HCT116 (cell line): Measurements from ENCODE around the gene ANAPC1. TPM values are rescaled to one million over a fixed set of nuclear protein-coding genes. Genes with fewer than 3 reads are reported as not detected.
"Not testable (repeated sequence)": the region's sequence is repeated elsewhere in the genome, so short reads cannot be mapped to it uniquely, and the experiment has no call there.

Experiments
- ATAC-seq: fragments of 200-7000 bp; cut with Tn5 transposase; 2 replicates; pipeline ENCODE4 v1.9.1; 2020; ENCODE audit warnings: mild to moderate bottlenecking, moderate library complexity
- BruUV-seq: library from RNA; stranded (reverse); fragments of 400-500 nt; replicated peaks from 2 replicates; lab custom pipeline; 2021; lab: Mats Ljungman, UMichigan
- CTCF ChIA-PET: fragments of 300-600 bp; sonication (Branson Sonifier 250); formaldehyde crosslinking; loops from one replicate; lab custom pipeline; 2021; ENCODE audit warnings: antibody characterized with exemption; lab: Charles Lee
- POLR2A ChIA-PET: fragments of 300-600, 350-600 bp; sonication (Branson Sonifier 250); formaldehyde crosslinking; loops from one replicate; lab custom pipeline; 2021; ENCODE audit warnings: antibody characterized with exemption; lab: Charles Lee
- RAD21 ChIA-PET, 2 experiments: fragments of 300-600 bp; sonication (Branson Sonifier 250); formaldehyde crosslinking; loops; one replicate each; lab custom pipeline; 2023; ENCODE audit warnings: low total read pairs in 2 of 2; ENCODE audit not compliant: uncharacterized antibody in 2 of 2, unreplicated experiment in 2 of 2, low non-redundant PET in 1 of 2; lab: Charles Lee
- DNase-seq: peaks from one replicate; pipeline ENCODE4 v3.0.0-alpha.2; 2010; ENCODE audit warnings: low read depth, low spot score
- H2AFZ ChIP-seq: fragments of 200-600 bp; shearing (Covaris generic), sonication (generic); 2 replicates; pipeline ENCODE4 v1.6.1; 2017; ENCODE audit warnings: low read depth, mixed run types, mixed read lengths, antibody characterized with exemption, low read length; ENCODE audit not compliant: poor library complexity, severe bottlenecking
- H3K27ac ChIP-seq: 2 replicates; pipeline ENCODE4 v1.5.1; 2012; ENCODE audit warnings: low read depth, low read length
- H3K27me3 ChIP-seq: fragments of 200-600 bp; sonication (generic); 2 replicates; pipeline ENCODE4 v1.6.1; 2016; ENCODE audit warnings: mixed run types, low read length, mixed read lengths; ENCODE audit not compliant: insufficient read depth
- H3K36me3 ChIP-seq, 2 experiments: fragments of 200-500 bp in 1 of 2; fragments of 200-600 bp in 1 of 2; sonication (Bioruptor generic) in 1 of 2; sonication (generic) in 1 of 2; 2 replicates each; pipeline versions ENCODE4 v1.5.1 to v1.6.1; 2014 to 2016; ENCODE audit warnings: low read length in 2 of 2, inconsistent platforms in 1 of 2, mixed read lengths in 1 of 2, mixed run types in 1 of 2; ENCODE audit not compliant: insufficient read depth in 2 of 2, control insufficient read depth in 1 of 2
- H3K4me1 ChIP-seq, 2 experiments: fragments of 200-600 bp in 1 of 2; sonication (generic) in 1 of 2; 2 replicates each; pipeline versions ENCODE4 v1.5.1 to v1.6.1; 2012 to 2017; ENCODE audit warnings: low read length in 2 of 2, inconsistent platforms in 1 of 2, mild to moderate bottlenecking in 1 of 2, mixed read lengths in 1 of 2, mixed run types in 1 of 2, moderate library complexity in 1 of 2; ENCODE audit not compliant: insufficient read depth in 2 of 2, control insufficient read depth in 1 of 2
- H3K4me2 ChIP-seq: fragments of 200-600 bp; sonication (generic); 2 replicates; pipeline ENCODE4 v1.6.1; 2017; ENCODE audit warnings: mixed run types, low read length, mixed read lengths
- H3K4me3 ChIP-seq, 2 experiments: fragments of 200-600 bp in 1 of 2; sonication (generic) in 1 of 2; replicated peaks in 1 of 2; 2 replicates each; pipeline ENCODE4 v1.5.1; 2011 to 2016; ENCODE audit warnings: low read length in 2 of 2, control low read depth in 1 of 2, low read depth in 1 of 2, mild to moderate bottlenecking in 1 of 2, mixed read lengths in 1 of 2, mixed run types in 1 of 2
- H3K79me2 ChIP-seq: fragments of 200-600 bp; sonication (generic); 2 replicates; pipeline ENCODE4 v1.6.1; 2017; ENCODE audit warnings: mild to moderate bottlenecking, mixed run types, low read length, moderate library complexity, mixed read lengths; ENCODE audit not compliant: insufficient read depth
- H3K9ac ChIP-seq: fragments of 200-600 bp; sonication (generic); 2 replicates; pipeline ENCODE4 v1.6.1; 2016; ENCODE audit warnings: low read length, mixed read lengths
- H3K9me2 ChIP-seq: fragments of 200-600 bp; sonication (generic), shearing (Covaris generic); 2 replicates; pipeline ENCODE4 v1.6.1; 2017; ENCODE audit warnings: mixed run types, mild to moderate bottlenecking, moderate library complexity; ENCODE audit not compliant: insufficient read depth
- H3K9me3 ChIP-seq, 2 experiments: fragments of 200-500 bp in 1 of 2; fragments of 200-600 bp in 1 of 2; sonication (Bioruptor generic) in 1 of 2; sonication (generic) in 1 of 2; 2 replicates each; pipeline ENCODE4 v1.6.1; 2014 to 2017; ENCODE audit warnings: low read length in 2 of 2, mixed read lengths in 2 of 2, inconsistent platforms in 1 of 2, low read depth in 1 of 2, mild to moderate bottlenecking in 1 of 2, mixed run types in 1 of 2, moderate library complexity in 1 of 2; ENCODE audit not compliant: control insufficient read depth in 1 of 2, insufficient read depth in 1 of 2
- H4K20me1 ChIP-seq: fragments of 200-600 bp; sonication (generic), shearing (Covaris generic); 2 replicates; pipeline ENCODE4 v1.6.1; 2017; ENCODE audit warnings: mixed run types, mild to moderate bottlenecking, moderate library complexity; ENCODE audit not compliant: insufficient read depth
- CBX3 ChIP-seq: IDR thresholded peaks from 2 replicates; pipeline ENCODE4 v1.6.1; 2012; ENCODE audit warnings: low read depth
- CEBPB ChIP-seq: IDR thresholded peaks from 2 replicates; pipeline ENCODE4 v1.6.1; 2012; ENCODE audit warnings: low read depth
- EGR1 ChIP-seq: IDR thresholded peaks from 2 replicates; pipeline ENCODE4 v1.6.1; 2012; ENCODE audit warnings: low read depth
- EZH2 ChIP-seq: fragments of 200-600 bp; sonication (generic); IDR thresholded peaks from 2 replicates; pipeline ENCODE4 v1.6.1; 2017; ENCODE audit warnings: antibody characterized with exemption, mixed run types
- POLR2A ChIP-seq: IDR thresholded peaks from 2 replicates; pipeline ENCODE4 v1.7.0; 2011; ENCODE audit warnings: borderline replicate concordance; ENCODE audit not compliant: insufficient read depth, insufficient read length; ENCODE audit errors: extremely low read depth
- POLR2AphosphoS5 ChIP-seq: IDR thresholded peaks from 2 replicates; pipeline ENCODE4 v1.6.1; 2011; ENCODE audit warnings: mild to moderate bottlenecking, low read depth, low read length, moderate library complexity
- RAD21 ChIP-seq: IDR thresholded peaks from 2 replicates; pipeline ENCODE4 v1.6.1; 2012; ENCODE audit warnings: low read depth, mild to moderate bottlenecking
- SIN3A ChIP-seq: IDR thresholded peaks from 2 replicates; pipeline ENCODE4 v1.6.1; 2012; ENCODE audit warnings: low read depth
- ZFX ChIP-seq: fragments of 450-650 bp; IDR thresholded peaks from 2 replicates; pipeline ENCODE4 v1.6.1; 2017
- ZNF274 ChIP-seq: fragments of 200-500 bp; sonication (Bioruptor generic); IDR thresholded peaks from 2 replicates; pipeline ENCODE4 v1.6.1; 2014; ENCODE audit warnings: mild to moderate bottlenecking, low read depth, low read length, inconsistent platforms
- intact Hi-C: fragments of 100-400 bp; cut with micrococcal nuclease; formaldehyde crosslinking; loops from 2 replicates; pipeline ENCODE4 v1.10.0; 2022
- total RNA-seq: library from RNA; stranded (reverse); gene quantifications from one replicate; pipeline ENCODE4 v1.2.1, GENCODE V29; 2021; ENCODE audit not compliant: unreplicated experiment
- TF ChIP-seq, protein P1 (sequence below): IDR thresholded peaks from 2 replicates; pipeline ENCODE4 v1.6.1; 2012; ENCODE audit warnings: low read depth

Gene ANAPC1
- total RNA-seq, 1 experiment from 2014 or later: 76.5 TPM

GRCh38 chr2:111905990-111906735, 22.2 kb upstream of the ANAPC1 start (continued):
- TF ChIP-seq ZNF274: no peak
- no peak for TF ChIP-seq POLR2A

- DNase-seq, H2AFZ ChIP-seq, H3K36me3 ChIP-seq, H3K79me2 ChIP-seq, H3K9me2 ChIP-seq, ATAC-seq, H4K20me1 ChIP-seq, RAD21 ChIA-PET, H3K4me2 ChIP-seq, H3K4me3 ChIP-seq, H3K4me1 ChIP-seq, H3K9ac ChIP-seq, CTCF ChIA-PET, POLR2A ChIA-PET, H3K27ac ChIP-seq, BruUV-seq, H3K27me3 ChIP-seq, H3K9me3 ChIP-seq, intact Hi-C loops: not testable (repeated sequence)
Measured at GRCh38 chr2:111905475-111905869, 21.5 kb upstream of the ANAPC1 start.

DNA sequence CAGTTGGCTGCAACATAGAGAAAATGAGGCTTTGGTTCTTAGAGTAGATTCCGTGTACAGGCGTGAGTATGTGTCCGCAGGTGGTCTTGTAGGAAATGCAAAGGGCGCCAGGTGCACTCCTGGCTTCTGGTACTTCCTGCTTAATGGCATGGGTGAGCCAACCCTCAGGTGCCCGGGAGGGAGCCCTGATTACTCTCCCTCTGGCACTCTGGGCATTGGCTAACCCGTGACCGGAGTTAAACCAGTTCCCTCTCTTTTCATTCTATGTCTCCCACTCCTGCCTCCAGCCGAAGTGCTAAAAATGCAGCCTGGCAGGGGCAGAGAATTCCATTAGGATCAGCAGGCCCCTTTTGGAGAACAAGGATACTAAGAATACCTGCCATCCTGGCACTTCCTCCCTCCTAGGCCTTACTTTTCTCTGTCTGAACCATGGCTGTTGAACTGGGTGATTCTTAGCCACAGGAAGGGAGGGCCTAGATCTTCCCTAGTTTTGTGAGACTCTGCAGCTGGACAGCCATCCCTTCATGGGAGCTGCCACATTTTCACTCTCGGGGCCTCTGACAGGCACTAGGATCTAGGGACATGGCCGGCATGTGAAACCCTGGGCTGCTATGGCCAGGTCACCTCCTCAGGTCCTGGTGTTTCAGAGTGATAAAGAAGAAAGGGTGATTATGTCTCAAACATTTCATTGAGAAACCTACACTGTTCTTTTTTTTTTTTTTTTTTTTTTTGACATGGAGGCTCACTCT, 20.9 kb upstream of the ANAPC1 start:
- H3K9me2 ChIP-seq: no peaks in the 10 kb centered on the region
- TF ChIP-seq, protein P1, sequence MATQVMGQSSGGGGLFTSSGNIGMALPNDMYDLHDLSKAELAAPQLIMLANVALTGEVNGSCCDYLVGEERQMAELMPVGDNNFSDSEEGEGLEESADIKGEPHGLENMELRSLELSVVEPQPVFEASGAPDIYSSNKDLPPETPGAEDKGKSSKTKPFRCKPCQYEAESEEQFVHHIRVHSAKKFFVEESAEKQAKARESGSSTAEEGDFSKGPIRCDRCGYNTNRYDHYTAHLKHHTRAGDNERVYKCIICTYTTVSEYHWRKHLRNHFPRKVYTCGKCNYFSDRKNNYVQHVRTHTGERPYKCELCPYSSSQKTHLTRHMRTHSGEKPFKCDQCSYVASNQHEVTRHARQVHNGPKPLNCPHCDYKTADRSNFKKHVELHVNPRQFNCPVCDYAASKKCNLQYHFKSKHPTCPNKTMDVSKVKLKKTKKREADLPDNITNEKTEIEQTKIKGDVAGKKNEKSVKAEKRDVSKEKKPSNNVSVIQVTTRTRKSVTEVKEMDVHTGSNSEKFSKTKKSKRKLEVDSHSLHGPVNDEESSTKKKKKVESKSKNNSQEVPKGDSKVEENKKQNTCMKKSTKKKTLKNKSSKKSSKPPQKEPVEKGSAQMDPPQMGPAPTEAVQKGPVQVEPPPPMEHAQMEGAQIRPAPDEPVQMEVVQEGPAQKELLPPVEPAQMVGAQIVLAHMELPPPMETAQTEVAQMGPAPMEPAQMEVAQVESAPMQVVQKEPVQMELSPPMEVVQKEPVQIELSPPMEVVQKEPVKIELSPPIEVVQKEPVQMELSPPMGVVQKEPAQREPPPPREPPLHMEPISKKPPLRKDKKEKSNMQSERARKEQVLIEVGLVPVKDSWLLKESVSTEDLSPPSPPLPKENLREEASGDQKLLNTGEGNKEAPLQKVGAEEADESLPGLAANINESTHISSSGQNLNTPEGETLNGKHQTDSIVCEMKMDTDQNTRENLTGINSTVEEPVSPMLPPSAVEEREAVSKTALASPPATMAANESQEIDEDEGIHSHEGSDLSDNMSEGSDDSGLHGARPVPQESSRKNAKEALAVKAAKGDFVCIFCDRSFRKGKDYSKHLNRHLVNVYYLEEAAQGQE: no peak
- TF ChIP-seq POLR2A (no peak), EZH2 (no peak), CEBPB (no peak), EGR1 (no peak), RAD21 (no peak), CBX3 (no peak), ZFX (no peak), SIN3A (no peak), POLR2AphosphoS5 (no peak)
- ATAC-seq (no peak), DNase-seq (no peak)
- POLR2A ChIA-PET: no interaction called here
- no peak overlapping the region for H3K4me3 ChIP-seq
- RAD21 ChIA-PET: interaction anchor here in 1 of 2 experiments (0.7 kb wide), 1 partner anchor 169 kb away, joined by 3 read pairs; no protein-coding TSS in a partner anchor
- H3K9ac ChIP-seq: no peak overlapping the region
- H4K20me1 ChIP-seq: no peaks in the 10 kb centered on the region
- H3K9me3 ChIP-seq: no peaks in the 10 kb centered on the region
- intact Hi-C loops: no loop called here
- CTCF ChIA-PET: no interaction called here
- no TSS peak for BruUV-seq
- H3K27me3 ChIP-seq: no peaks in the 10 kb centered on the region
- no peak overlapping the region for H3K27ac ChIP-seq
- H3K79me2 ChIP-seq: no peaks in the 10 kb centered on the region
- H3K4me2 ChIP-seq: no peak overlapping the region
- H3K4me1 ChIP-seq: peaks cover 7 to 9% of the 10 kb centered on the region in 2 experiments; a peak in 3 of 4 replicates
- no peaks in the 10 kb centered on the region for H3K36me3 ChIP-seq
- H2AFZ ChIP-seq: no peak overlapping the region
